GM19463 (cell line): ENCODE data around the gene SLC6A2.

Experiments used
- ATAC-seq: cut with Tn5 transposase; IDR thresholded peaks from one replicate; pipeline ENCODE4 v1.9.1; 2021; ENCODE audit warnings: mild to moderate bottlenecking, moderate library complexity; ENCODE audit not compliant: unreplicated experiment

SLC6A2 gene

DNA sequence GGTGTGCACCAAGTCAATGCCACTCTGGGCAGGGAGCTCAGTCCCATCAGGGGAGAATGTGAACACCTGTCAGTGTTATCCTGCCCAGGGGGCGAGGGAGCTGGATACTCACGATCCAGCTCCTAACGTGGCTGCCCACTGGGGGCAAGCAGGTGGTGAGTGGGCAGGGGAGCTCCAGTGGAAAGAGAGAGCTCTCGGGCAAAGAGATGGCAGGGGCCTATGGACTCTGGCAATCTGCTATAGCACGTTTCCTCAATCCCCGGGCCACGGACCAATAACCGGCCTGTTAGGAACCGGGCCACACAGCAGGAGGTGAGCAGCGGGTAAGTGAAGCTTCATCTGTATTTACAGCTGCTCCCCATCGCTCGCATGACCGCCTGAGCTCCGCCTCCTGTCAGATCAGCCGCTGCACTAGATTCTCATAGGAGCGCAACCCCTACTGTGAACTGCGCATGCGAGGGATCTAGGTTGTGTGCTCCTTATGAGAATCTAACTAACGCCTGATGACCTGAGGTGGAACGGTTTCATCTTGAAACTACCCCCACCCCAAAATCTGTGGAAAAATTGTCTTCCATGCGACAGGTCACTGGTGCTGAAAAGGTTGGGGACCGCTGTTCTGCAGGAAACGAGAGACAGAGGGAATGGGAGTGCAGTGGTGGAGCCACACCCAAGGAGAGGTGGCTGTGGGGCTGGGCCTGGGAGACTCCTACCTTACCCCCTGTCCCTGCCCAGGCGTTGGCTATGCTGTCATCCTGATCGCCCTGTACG lies 15.6 kb downstream of the SLC6A2 start:
- no peak for ATAC-seq

DNA sequence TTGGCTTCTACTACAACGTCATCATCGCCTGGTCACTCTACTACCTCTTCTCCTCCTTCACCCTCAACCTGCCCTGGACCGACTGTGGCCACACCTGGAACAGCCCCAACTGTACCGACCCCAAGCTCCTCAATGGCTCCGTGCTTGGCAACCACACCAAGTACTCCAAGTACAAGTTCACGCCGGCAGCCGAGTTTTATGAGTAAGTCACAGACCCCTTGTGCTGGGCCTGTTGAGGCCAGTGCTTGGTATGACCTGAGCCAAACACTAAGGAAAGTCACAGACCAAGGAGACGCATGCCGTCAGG lies 16.1 kb downstream of the SLC6A2 start:
- no peak for ATAC-seq

DNA sequence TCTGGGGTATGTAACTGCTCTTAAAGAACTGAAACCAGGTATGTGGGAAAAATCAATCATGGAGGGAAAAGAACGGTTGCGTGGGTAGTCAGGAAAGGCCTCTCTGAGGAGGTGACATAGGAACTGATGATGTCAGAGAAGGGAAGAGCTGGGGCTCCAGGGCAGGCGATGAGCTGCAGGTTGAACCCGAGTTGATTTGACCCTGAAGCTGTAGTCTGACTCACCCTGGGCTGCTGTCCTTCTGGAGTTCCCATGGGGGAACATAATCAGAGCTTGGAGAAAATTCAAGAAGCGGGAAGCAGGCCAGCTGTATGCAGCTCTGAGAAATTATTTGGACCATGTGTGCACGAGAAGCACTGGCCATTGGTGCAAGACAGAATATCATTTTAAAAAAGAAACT lies 16.7 kb downstream of the SLC6A2 start:
- no peak for ATAC-seq

DNA sequence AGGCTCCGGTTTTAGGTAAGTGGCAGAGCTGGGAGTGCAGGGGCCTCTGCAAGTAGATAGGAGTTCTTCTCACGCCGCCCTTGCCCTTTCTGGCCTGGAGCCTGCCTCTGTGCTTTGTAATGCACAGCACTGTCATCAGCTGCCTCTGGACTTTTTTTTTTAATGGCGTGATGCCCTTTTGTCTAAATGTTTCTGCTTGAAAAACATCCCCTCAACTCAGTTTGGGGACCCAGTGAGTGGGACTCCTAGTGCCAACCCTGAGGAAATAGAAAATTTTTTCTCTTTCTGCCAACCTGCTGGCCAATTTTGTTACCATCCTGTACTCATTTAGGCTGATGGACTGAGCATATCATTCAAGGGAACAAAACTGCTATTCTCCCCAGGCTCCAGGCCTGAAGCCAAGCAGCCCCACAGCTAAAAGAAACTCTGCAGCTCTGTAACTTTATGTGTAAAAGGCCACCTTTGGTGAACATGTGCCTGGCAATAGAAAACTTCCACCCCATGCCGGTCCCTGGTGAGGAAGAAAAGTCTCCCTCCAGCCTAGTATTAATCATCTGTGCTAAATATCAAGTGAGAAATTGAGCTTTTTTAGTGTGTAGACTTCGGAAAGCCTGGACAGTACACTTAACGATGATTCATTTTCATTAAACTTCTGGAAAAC lies 22.5 kb downstream of the SLC6A2 start:
- ATAC-seq: no peak

DNA sequence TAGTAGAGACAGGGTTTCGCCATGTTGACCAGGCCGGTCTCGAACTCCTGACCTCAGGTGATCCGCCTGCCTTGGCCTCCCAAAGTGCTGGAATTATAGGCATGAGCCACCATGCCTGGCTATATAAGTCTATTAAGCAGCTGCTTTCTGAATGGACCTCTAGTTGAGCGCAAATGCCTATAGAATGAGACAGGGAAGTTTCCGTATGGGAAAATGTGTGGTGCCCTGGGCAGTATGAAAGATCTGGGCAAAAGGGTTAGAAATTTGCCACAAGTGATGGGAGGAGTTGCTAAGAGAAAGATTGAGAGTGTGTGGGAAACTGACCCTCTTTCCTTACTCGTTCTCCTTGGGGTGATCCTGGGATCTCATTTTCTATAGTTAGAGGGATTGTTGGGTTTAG lies 26.3 kb downstream of the SLC6A2 start:
- no peak for ATAC-seq

DNA sequence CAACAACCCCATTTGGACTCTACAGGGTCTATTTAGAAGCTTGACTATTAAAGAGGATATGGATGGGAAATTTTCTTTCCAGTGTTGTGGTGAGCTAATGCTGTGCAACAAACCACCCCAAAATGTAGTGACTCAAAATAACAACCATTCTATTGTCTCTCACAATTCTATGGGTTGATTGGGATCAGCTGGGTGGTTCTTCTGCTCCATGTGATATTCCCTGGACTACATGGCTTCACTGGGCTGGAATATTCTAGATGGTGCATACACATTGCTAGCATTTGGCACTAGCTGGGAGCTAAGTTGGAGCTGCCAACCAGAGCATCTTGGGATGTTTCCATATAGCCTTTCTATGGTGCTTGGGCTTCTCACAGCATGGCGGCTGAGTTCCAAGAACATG lies 30.2 kb downstream of the SLC6A2 start:
- no peak for ATAC-seq

DNA sequence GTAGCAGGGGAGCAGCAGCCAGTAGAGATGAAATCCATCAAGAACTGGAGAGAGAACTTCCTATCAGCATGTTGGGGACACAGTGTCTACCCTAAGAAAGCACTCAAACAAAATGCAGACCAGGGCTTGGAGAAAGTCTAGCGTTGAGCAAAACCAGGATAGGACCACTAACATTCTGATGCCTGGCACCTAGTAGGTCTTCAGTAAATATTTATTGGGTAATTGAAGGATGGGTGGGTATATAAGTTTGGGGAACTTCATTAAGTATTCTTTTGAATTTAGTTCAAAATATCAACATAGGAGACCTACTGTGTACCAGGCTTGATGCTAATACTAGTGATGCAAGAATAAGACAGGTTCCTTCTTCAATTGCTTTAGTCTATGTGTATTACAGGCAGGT lies 30.9 kb downstream of the SLC6A2 start:
- no peak for ATAC-seq

DNA sequence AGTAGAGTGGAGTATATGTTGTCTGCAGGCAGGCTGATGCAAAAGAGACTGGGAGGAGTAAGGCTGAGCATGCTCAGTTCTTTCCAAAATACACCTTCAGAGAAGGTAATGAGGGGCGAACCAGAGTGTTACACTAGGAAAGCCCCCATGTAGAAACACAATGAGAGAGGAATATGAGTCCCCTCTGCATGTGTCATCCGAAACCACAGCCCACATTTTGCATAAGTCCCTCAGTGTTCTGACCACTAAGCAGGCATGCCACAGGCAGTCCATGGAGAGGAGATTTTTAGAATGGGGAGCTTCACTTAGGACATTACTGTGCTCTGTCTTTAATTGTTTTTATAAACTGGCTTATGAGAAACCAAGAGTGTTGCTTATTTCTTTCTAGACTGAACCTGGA lies 32.0 kb downstream of the SLC6A2 start:
- ATAC-seq: no peak

DNA sequence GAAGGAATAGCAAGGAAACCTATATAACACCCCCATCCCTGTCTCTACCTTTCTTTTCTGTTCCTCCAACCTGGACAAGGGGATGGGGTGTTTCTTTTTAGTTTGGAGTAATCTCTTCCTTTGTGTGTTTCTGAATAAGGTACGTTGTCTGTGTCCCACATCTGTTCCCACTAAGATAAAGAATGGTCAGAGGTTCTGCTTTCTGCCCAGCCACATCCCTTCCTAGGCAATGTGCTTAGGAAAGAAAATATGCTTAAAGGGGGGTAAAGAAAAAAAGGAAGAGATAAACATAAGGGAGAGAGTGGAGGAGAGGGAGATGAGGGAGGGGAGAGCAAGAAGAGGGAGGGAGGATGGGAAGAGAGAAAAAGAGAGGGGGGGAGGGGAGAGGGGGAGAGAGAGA lies 35.1 kb downstream of the SLC6A2 start:
- ATAC-seq: no peak

DNA sequence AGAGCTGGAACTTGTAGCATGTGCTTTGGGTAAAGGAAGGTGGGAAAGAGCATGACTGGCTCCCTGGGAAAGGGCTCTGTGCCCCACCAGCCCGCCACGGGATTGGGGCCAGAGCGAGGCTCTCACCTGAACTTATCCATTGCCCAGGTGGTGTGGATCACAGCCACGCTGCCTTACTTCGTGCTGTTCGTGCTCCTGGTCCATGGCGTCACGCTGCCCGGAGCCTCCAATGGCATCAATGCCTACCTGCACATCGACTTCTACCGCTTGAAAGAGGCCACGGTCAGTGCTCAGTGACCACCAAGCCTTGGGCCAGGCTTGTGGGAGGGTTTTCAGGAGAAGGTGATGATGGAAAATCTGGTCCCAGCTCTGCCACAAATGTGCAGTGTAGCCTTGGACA lies 36.0 kb downstream of the SLC6A2 start:
- ATAC-seq: no peak

DNA sequence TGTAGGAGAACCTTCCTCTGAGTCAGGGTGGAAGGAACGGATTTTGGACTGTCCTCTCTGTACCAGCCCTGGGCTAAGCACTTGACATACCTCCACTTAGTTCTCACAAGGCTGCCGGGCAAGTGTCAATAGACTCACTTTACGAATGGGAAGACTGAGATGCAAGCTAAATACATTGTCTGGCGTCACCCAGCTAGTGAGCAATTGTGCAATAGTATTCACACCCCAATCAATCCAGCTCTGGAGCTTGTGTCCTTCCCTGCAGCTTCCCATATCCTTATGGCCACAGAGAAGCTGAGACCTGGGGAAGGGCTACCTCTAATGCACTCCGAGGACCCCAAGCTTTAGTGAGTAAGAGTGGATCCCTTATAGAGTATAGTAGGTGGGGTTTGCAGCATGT lies 39.8 kb downstream of the SLC6A2 start:
- no peak for ATAC-seq

DNA sequence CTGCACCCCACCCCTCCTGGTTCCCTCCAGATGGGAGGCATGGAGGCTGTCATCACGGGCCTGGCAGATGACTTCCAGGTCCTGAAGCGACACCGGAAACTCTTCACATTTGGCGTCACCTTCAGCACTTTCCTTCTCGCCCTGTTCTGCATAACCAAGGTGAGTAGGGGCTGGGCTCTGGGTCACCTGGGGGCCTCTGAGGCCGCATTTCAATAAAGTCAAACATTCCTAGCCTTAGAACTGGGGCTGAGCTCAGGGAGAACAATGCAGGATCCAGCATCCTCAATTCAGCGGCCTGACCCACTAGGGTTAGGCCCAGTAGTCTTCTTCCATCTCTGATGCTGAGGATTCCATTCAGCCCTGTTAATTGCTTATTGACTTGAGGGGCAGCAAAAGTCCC lies 42.1 kb downstream of the SLC6A2 start:
- no peak for ATAC-seq

DNA sequence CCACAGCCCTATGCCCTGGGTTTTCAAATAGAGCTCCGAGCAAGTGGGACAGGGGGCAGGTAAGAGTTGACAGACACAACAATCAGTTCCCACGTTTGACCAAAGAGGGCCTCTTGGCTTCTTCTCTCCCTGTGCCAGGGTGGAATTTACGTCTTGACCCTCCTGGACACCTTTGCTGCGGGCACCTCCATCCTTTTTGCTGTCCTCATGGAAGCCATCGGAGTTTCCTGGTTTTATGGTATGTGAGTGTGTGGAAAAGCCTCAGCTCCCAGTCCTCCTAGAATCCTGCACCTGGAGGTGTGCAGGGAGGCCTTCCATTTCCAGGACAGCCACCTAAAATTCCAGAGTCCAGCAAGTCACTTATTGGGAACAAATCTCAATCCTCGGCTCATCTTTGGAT lies 42.5 kb downstream of the SLC6A2 start:
- no peak for ATAC-seq

DNA sequence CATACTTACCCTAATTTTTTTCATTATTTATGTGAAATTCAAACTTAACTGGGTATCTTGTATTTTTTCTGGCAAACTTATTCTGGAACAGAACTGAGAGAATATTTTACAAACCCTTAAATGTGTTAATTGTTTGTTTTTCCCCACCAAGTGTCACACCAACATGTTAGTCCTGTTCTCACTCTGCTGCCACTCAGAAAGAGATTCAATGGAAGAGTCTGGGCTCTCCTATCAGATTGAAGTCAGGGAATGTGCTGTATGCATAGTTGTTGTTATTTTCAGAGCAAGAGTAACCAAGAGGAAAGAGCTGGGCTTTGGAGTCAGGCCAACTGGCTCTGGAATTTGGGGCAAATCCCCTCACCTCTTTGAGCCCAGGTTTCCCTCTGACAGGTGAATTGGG lies 43.2 kb downstream of the SLC6A2 start:
- ATAC-seq: no peak

DNA sequence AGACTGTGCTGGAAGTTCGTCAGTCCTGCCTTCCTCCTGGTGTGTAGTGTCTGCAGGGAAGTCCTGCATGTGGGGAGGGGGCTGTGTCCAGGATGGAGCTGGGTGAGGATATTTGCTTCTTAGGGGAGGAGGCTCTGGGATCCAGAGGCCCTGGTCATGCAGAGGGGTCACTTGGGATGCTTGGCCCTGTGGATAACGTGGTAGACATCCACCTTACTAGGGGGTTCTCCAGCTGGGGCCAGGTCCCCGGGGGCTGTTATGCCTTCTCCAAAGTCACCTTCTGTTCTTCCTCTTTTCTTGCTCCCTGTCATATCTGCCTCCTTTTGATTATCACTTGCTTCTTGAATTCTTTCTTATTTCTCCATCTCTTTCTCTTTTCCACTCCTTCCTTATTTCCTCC lies 43.8 kb downstream of the SLC6A2 start:
- no peak for ATAC-seq

DNA sequence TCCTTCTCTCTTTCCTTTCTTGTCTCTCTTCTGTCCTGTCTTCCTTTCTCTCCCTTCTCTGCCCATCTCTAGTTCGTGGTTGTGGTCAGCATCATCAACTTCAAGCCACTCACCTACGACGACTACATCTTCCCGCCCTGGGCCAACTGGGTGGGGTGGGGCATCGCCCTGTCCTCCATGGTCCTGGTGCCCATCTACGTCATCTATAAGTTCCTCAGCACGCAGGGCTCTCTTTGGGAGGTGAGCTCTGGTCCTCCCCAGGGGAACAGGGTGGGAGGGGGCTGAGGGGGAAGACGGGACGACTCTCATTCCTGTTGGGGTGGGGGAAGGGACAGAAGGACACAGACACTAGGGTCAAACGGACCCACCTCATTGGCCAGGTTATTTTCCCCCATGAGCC lies 44.3 kb downstream of the SLC6A2 start:
- no peak for ATAC-seq

DNA sequence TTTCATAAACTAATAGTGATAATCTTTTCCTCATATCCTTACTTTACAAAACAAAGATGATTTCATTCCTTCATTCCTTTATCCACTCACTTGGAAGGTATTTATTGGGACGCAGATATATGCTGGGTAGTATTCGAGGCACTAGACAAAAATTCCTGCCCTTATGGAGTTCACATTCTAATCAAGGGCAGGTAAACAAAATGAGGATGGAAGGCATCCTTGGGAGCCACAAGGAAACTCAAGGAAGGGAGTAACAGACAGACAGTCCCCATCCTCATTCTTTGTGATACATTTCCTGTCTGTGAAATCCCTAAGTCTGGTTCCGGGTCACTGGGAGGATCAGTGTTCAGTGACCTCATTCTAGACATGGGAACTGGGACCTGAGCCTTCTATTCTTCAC lies 45.2 kb downstream of the SLC6A2 start:
- no peak for ATAC-seq

DNA sequence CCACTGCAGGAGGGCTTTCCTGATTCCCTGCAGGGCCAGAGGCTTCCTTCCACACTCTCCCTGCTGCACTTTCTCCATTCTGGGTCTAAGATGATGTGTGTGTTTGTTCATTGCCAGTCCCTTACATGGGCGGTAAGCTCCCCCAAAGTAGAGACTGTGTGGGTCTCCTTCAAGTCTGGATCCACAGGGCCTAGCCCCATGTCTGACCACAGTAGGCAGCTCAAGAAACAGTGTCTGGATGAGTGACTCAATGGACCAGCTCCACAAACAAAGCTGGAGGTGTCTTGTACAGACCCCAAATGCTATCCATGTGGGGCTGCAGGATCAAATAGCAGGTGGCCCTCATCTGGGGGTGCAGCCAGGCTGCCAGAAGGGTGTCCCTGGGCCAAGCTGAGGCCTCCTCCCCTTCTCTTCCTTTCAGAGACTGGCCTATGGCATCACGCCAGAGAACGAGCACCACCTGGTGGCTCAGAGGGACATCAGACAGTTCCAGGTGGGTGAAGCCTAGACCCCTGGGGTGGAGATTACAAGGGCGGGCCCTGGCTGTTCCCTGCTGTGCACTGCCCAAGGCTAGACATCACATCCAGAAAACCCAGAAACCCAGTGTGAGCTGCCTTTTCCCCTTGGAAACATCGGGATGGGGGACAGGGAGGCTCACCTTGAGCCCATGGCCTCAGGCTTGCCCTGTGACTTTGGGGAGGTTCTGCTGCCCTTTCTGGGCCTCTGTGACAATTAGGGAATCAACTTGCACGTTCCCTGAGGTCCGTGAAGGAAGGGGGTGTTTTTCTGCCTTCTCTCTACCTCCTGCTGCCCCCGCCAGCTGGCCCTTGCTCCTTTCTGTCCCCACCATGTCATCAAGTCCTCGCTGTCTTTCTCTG lies 45.9 kb downstream of the SLC6A2 start:
- peak; percentile 73 for ATAC-seq

DNA sequence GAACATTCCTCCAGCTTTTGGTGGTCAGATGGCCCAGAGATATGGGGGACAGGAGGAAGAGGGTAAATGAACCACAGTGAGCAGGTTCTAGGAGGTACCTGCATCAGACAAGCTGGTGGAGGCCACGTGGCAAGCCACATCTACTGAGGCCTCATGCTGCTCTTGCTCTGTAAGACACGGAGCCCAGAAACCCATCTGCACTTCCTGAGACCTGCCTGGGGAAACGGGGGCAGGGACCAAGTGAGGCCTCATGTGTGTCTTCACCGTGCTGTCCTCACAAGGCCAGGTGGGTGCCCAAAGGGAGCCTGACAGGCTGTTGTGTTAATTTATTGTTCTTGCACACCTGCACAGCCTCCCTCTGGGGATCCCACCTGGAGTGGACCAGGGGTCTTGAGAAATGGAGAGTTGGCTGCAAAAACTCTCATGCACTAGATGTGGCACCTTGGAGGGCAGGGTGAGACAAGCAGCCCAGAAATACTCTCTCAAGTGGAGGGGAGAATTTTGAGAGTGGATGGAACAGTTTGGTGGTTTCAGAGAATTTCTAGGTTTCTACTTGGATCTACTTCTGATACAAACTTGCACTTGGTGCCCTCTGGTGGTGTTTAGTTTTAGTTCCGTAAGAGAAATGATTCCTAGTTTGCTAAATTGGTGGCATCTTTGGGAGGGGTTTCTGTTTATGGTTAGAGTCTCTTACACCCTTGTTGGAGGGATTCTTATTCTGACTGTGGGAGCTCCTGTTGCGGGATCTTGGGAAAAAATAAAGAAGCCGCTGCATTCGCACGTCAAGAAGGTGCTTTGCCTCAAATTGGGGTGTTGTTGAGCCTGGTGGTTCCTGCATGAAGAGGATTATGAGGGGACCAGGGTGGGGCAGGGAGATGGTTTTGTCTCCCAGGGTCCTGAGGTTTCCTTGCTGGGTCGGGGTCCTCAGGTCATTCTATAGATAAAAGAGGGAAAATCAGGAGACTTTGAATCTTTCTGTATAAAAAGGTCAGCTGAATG lies 47.5 kb downstream of the SLC6A2 start:
- ATAC-seq: no peak

DNA sequence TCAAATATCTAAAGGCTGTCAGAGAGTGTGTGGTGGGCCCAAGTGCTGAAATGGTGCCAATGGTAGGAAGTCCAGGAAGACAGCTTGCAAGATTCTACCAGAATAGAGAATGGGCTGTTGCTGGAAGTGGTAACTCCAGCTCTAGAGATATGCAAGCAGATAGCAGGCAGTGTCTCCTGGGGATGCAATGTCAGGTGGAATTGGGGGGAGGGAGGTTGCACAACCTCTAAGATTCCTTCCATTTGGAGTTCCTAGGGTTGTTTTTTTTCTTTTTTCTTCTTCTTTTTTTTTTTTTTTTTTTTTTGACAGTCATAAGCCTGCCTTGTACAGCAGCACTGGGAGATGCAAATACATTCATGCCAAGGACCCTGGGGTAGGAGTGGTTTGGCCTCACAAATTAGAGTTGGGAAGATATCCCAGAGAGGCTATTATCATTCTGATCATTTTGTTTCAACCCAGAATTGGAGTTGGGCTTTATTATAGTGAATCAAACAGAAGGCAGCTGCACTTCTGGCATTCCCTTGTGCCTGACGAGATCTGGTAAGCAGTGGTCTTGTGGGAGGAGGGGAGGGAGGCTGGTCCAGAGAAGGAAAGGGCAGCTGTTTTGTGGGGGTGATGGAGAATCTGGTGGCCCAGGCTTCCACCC lies 51.1 kb downstream of the SLC6A2 start:
- ATAC-seq: no peak
